Activated naive CD8-positive, alpha-beta T cell treated with anti-CD3 and anti-CD28 coated beads, Interleukin-2, amount 10 ng/mL, durations not matched to agents 7 days and 5 days (primary cell): Measurements from ENCODE around the gene PRPH2. TPM values are rescaled to one million over a fixed set of nuclear protein-coding genes. Genes with fewer than 3 reads are reported as not detected.
"Not testable (repeated sequence)": the region's sequence is repeated elsewhere in the genome, so short reads cannot be mapped to it uniquely, and the experiment has no call there.

Experiments used
- ATAC-seq: fragments of 150-1000 bp; cut with Tn5 transposase; one replicate; pipeline ENCODE4 v1.10.0; 2021; ENCODE audit warnings: low read depth, moderate library complexity
- POLR2A ChIA-PET: fragments of 350-600 bp; sonication (Branson Sonifier 250); formaldehyde crosslinking; loops from one replicate; lab custom pipeline; 2021; ENCODE audit warnings: antibody characterized with exemption; lab: Charles Lee
- DNase-seq: peaks from one replicate; pipeline ENCODE4 v3.0.0; 2021
- H3K27ac Mint-ChIP-seq: one replicate; pipeline ENCODE4 v1.8.0; 2022; ENCODE audit warnings: mild to moderate bottlenecking, mixed read lengths
- H3K27me3 Mint-ChIP-seq: one replicate; pipeline ENCODE4 v1.8.0; 2022; ENCODE audit warnings: mild to moderate bottlenecking, moderate library complexity, mixed read lengths
- H3K36me3 Mint-ChIP-seq: one replicate; pipeline ENCODE4 v1.8.0; 2021; ENCODE audit warnings: mild to moderate bottlenecking, mixed read lengths
- H3K4me1 Mint-ChIP-seq: one replicate; pipeline ENCODE4 v1.8.0; 2021; ENCODE audit warnings: mixed read lengths
- H3K4me3 Mint-ChIP-seq: one replicate; pipeline ENCODE4 v1.8.0; 2022; ENCODE audit warnings: mild to moderate bottlenecking, moderate library complexity, mixed read lengths
- H3K9me3 Mint-ChIP-seq: one replicate; pipeline ENCODE4 v1.8.0; 2021; ENCODE audit warnings: mixed read lengths
- total RNA-seq, 2 experiments: library from RNA; stranded (reverse); gene quantifications; one replicate each; pipeline ENCODE4 v1.2.3, GENCODE V29; 2021

The PRPH2 gene
- total RNA-seq, 2 experiments from 2014 or later, result 0.08 to 0.09 TPM

DNA sequence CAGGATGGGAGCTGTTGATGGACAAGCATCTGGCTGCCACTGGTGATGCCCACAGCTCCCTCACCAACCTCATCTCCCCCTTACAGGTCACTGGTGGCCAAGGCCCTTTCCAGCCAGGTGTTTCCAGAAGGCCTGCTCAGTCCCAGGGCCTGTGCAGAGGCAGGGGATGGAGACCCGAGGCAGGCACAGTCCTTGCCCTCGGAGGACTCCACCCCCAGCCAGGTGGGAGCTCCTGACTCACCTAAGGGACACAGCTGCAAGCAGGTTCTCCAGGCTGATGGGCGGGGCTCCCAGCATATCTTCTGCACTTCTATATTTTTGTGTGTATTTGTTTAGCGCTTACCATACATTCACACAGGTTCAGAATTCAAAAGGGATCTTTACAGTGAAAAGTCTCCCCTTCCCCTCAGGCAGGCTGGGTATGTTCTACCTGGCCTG lies 17.4 kb downstream of the PRPH2 start:
- peaks cover 1% of the 10 kb centered on the region for H3K27me3 Mint-ChIP-seq
- H3K9me3 Mint-ChIP-seq, result no peaks in the 10 kb centered on the region
- no peak overlapping the region for H3K27ac Mint-ChIP-seq
- DNase-seq (no peak), ATAC-seq (no peak)
- POLR2A ChIA-PET, result interaction anchor here (0.6 kb wide), 1 partner anchor 15 kb away, joined by 3 read pairs; no protein-coding TSS in a partner anchor
- no peaks in the 10 kb centered on the region for H3K36me3 Mint-ChIP-seq
- no peak overlapping the region for H3K4me3 Mint-ChIP-seq
- peaks cover 3% of the 10 kb centered on the region for H3K4me1 Mint-ChIP-seq

DNA sequence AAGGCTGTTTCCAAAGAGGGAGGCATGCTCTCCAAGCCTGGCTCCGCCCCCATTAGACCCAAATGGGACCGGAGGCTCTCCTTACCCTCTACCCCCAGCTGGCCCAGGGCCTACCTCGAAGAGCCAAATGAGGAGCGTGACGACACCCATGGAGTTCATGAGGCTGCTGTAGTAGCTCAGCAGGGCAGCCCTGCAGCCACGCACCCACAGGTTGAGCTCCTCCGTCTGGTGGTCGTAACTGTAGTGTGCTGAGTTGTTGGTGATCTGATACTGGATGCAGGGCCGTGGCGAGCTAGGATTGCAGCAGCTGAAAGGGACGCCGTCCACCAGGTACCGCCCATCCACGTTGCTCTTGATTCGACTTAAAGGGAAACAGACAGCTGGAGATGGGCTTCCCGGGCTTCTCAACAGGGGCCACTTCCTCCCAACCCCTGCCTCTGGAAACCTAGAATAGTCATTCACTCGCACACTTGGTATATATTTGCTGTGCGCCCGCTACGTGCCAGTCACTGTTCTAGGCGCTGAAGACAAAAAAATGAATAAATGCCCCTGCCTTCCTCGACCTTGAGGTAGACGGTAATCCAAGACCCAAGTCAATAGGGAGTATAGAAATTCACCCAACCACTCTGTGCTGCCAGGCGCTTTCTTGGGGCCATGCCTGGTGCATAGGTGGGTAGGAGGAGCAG lies 18.0 kb downstream of the PRPH2 start:
- H3K4me3 Mint-ChIP-seq, result no peak overlapping the region
- DNase-seq, result no peak
- no peaks in the 10 kb centered on the region for H3K9me3 Mint-ChIP-seq
- no peak overlapping the region for H3K27ac Mint-ChIP-seq
- H3K36me3 Mint-ChIP-seq, result no peaks in the 10 kb centered on the region
- peaks cover 1% of the 10 kb centered on the region for H3K27me3 Mint-ChIP-seq
- peaks cover 3% of the 10 kb centered on the region for H3K4me1 Mint-ChIP-seq
- ATAC-seq, result no peak
- POLR2A ChIA-PET, result interaction anchor here (0.6 kb wide), 1 partner anchor 15 kb away, joined by 3 read pairs; no protein-coding TSS in a partner anchor

DNA sequence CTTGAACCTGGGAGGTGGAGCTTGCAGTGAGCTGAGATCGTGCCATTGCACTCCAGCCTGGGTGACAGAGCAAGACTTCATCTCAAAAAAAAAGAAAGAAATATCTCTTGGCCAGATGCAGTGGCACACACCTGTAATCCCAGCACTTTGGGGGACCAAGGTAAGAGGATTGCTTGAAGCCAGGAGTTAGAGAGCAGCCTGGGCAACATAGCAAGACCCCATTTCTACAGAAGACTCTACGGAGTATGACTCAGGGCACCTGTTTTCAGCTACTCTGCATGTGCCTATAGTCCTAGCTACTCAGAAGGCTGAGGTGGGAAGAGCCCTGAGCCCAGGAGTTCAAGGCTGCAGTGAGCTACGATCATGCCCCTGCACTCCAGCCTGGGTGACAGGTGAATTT lies 19.6 kb downstream of the PRPH2 start:
- POLR2A ChIA-PET, result interaction anchor here (0.8 to 1.0 kb wide), 2 partner anchors 9 to 23 kb away, joined by 3 to 4 read pairs; no protein-coding TSS in a partner anchor
- not testable (repeated sequence) for ATAC-seq, H3K4me1 Mint-ChIP-seq, DNase-seq, H3K36me3 Mint-ChIP-seq, H3K9me3 Mint-ChIP-seq, H3K4me3 Mint-ChIP-seq, H3K27ac Mint-ChIP-seq, H3K27me3 Mint-ChIP-seq

DNA sequence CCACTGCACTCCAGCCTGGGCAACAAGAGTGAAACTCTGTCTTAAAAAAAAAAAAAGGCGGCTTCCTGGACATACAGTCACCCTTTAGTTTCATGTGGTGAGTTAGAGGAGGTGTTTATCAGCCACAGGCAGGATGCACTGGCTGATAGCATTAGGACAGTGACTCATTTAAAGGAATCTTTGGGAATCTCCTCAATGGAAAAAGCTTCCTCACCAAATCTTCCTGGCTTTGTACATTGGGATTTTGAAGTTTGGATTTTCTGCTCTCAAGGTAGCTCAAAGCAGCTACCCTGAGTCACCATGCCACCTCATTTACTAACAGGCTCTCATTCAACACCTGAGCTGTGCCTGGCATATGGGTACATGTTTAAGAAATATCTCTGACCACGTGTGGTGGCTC lies 20.2 kb downstream of the PRPH2 start:
- Mint-ChIP-seq H3K9me3 (no peaks in the 10 kb centered on the region), H3K4me3 (no peak overlapping the region), H3K36me3 (no peaks in the 10 kb centered on the region), H3K27ac (no peak overlapping the region), H3K4me1 (peaks cover 3% of the 10 kb centered on the region), H3K27me3 (no peaks in the 10 kb centered on the region)
- ATAC-seq (no peak), DNase-seq (no peak)
- POLR2A ChIA-PET, result interaction anchor here (1.0 kb wide), 1 partner anchor 9 kb away, joined by 3 read pairs; no protein-coding TSS in a partner anchor

DNA sequence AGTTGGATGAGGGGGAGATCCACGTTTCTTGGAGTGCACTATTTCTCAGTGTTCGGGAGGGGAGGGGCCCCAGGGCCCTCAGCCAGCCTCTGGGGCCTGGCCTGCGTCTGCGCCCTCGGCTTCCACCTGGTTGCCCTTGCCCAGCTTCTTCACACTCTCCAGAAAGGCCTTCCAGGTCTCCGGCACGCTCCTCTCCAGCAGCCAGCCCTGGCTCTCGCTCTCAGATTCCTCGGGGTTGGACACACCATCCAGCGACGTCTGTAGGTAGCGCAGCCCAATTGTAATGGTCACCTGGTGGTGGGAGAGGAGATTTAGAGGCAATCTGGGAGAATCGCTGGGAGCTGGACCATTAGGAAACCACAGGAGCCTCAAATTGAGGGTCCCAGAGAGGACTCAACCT lies 24.2 kb downstream of the PRPH2 start:
- Mint-ChIP-seq H3K4me3 (no peak overlapping the region), H3K27ac (no peak overlapping the region), H3K9me3 (no peaks in the 10 kb centered on the region), H3K4me1 (peaks cover 24% of the 10 kb centered on the region), H3K27me3 (no peaks in the 10 kb centered on the region), H3K36me3 (peaks cover 9% of the 10 kb centered on the region)
- ATAC-seq (no peak), DNase-seq (no peak)
- POLR2A ChIA-PET, result interaction anchor here (0.6 kb wide), 1 partner anchor 28 kb away, joined by 3 read pairs; no protein-coding TSS in a partner anchor

DNA sequence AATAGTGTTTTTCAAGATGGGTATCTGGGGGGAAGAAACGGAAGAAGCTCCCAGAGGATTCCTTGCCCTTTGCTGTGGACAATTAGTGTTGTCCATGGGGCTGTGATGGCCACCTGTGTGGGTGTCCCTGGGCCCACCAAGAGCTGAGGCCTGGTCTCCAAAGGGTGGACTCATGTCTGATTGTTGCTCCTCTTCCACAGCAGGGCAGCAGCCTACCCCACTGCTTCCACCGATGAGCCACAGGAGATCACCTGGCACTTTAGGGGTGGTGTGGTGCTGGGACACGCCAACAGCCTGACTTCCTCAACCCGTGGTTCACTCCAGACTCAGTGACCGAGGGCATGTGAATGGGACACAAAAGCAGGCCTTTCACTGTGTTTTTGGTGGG lies 25.1 kb downstream of the PRPH2 start:
- Mint-ChIP-seq H3K27ac (no peak overlapping the region), H3K9me3 (no peaks in the 10 kb centered on the region), H3K36me3 (peaks cover 13% of the 10 kb centered on the region), H3K4me3 (no peak overlapping the region), H3K4me1 (peaks cover 32% of the 10 kb centered on the region), H3K27me3 (no peaks in the 10 kb centered on the region)
- ATAC-seq (no peak), DNase-seq (no peak)
- POLR2A ChIA-PET, result no interaction called here

DNA sequence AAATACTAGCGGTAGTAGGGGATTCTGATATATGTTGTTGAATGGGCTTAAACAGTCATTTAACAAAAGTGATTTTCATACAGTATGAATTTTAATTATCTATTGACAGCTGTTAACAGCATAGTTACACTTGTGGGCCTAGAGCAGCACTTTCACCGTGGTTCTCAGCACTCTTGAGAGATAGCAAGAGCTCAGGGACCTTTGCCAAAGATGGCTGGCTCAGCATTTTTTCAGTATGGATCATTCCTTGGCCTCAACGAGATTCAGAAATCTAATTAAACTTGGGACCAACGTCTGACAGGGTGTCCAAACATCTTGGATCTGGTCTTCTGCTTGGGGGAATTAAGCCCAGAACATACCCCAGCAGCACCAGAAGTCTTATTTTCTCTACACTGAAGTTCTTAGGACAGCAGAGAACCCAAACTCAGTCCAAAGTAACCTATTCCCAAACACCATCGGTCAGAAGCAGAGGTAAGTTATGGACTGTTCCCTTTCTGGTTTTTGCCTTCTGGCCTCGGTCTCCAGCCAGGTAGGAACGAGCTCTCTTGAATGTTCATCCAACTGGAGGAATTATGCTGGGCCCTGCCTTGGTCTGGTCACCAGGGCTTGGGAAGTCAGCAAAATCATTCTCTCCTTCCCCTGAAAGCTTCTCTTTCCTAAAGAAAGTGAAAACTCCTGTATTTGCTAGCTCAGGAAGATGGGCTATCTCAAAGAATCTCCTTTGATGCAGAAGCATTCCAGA lies 25.7 kb downstream of the PRPH2 start:
- Mint-ChIP-seq H3K27me3 (no peaks in the 10 kb centered on the region), H3K4me3 (no peak overlapping the region), H3K9me3 (no peaks in the 10 kb centered on the region), H3K36me3 (peaks cover 13% of the 10 kb centered on the region), H3K27ac (no peak overlapping the region), H3K4me1 (peaks cover 31% of the 10 kb centered on the region)
- no peak for ATAC-seq
- POLR2A ChIA-PET, result no interaction called here
- DNase-seq, result no peak

DNA sequence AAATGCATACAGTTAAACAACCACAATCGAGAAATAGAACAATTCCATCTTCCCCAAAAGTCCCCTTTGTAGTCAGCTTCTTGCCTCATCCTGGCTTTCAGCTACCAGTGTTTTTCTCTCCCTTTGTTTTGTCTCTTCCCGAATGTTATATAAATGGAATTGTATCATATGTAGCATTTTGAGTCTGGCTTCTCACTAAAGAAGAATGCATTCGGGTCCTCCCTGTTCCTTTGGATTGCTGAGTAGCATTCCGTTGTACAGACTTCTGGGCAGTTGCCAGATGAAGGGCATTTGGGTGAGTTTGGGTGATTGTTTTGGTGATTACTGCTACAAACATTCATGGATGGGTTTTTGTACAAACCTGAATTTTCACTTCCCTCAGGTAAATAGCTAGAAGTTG lies 27.8 kb downstream of the PRPH2 start:
- ATAC-seq (no peak), DNase-seq (no peak)
- Mint-ChIP-seq H3K27ac (peak overlapping the region; percentile 83), H3K9me3 (no peaks in the 10 kb centered on the region), H3K27me3 (no peaks in the 10 kb centered on the region), H3K4me1 (peaks cover 39% of the 10 kb centered on the region), H3K4me3 (peak overlapping the region; percentile 9), H3K36me3 (peaks cover 22% of the 10 kb centered on the region)
- POLR2A ChIA-PET, result interaction anchor here (2.2 kb wide), 1 partner anchor 88 kb away, joined by 7 read pairs; the partner anchor contains the start of gene BICRAL

DNA sequence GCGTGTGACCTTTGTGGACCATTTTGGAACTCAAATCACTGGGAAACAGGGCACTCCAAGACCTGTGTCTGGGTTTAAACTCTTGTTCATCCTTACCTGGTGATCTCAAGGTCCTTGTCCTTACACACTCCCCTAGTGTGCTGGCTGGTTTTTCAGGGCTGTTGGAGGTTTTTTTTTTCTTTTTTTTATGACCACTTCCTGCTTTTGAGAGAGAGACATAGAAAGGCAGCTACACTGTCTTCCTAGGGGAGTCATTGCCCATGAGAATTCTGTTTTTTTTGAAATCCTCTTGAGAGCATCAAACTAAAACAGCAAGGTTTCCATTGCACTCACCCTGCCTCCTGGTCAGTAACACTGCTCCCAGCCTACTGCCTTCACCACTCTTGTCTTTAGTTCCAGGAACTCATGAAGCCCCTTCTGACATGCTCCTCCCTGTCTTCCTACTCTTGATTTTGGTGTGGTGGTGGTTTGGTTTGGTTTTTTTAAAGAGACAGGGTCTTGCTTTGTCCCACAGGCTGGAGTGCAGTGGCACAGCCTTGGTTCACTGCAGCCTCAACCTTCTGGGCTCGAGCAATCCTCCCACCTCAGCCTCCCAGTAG lies 28.6 kb downstream of the PRPH2 start:
- H3K4me1 Mint-ChIP-seq, result peaks cover 39% of the 10 kb centered on the region
- DNase-seq (peak; percentile 41), ATAC-seq (peak; percentile 86)
- peak overlapping the region; percentile 59 for H3K4me3 Mint-ChIP-seq
- H3K9me3 Mint-ChIP-seq, result no peaks in the 10 kb centered on the region
- POLR2A ChIA-PET, result interaction anchor here (1.0 to 2.2 kb wide), 4 partner anchors 8 to 89 kb away, joined by 3 to 17 read pairs (median 6); partner anchors contain the start of genes BICRAL and TBCC
- H3K27ac Mint-ChIP-seq, result peak overlapping the region; percentile 83
- H3K27me3 Mint-ChIP-seq, result no peaks in the 10 kb centered on the region
- peaks cover 22% of the 10 kb centered on the region for H3K36me3 Mint-ChIP-seq

DNA sequence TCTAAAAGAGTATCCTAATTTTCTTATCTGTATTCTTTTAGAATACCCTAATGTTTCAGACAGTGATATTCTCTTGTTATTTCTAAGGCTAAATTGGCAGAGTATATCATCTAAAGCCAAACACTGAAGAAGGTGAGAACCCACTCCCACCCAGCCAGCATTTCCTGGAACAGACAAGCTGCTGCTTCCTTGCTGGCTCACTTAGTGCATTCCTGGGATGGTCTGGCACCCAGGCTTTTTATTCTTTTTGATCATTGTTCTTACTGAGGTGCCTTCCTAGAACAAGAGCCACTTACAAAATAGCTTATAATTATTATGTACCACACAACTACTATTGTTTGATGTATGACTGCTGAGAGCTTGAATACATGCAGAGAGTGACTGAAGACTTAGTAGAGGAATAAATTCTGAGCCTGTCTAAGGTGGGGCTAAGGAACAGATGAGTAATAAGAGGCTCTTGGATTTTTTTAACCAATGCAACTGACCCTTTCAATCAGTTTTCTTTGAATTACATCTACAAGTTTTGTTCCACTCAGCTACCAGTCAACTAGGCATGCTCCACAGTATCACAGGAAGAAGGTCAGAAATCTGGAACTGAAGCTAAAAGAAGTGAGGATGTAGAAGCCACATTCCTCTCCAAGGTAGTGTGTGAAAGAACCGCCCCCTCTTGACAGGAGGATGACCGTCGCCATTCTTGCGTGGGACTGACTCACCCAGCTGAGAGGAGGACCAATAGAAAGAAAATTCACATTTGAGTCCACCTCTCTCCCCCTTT lies 30.1 kb downstream of the PRPH2 start:
- Mint-ChIP-seq H3K9me3 (no peaks in the 10 kb centered on the region), H3K27me3 (no peaks in the 10 kb centered on the region), H3K27ac (peak overlapping the region; percentile 83), H3K36me3 (peaks cover 30% of the 10 kb centered on the region), H3K4me3 (peak overlapping the region; percentile 59), H3K4me1 (peaks cover 39% of the 10 kb centered on the region)
- peak; percentile 43 for ATAC-seq
- POLR2A ChIA-PET, result interaction anchor here (1.8 to 2.2 kb wide), 3 partner anchors 34 to 90 kb away, joined by 7 to 17 read pairs (median 12); partner anchors contain the start of genes BICRAL and TBCC
- DNase-seq, result no peak

DNA sequence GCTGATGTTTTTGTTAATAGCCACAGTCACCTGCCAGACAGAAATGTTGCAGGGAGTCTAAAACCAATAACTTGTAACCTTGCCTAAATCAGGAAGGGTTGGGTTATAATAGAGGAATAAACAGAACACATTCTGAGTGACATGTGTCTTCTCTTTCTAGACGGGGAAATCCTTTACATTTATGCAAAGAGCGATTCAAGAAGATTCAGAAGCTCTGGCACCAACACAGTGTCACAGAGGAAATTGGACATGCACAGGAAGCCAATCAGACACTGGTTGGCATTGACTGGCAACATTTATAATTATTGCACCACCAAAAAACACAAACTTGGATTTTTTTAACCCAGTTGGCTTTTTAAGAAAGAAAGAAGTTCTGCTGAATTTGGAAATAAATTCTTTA lies 31.5 kb downstream of the PRPH2 start:
- peaks cover 36% of the 10 kb centered on the region for H3K36me3 Mint-ChIP-seq
- H3K4me1 Mint-ChIP-seq, result peaks cover 39% of the 10 kb centered on the region
- peak overlapping the region; percentile 82 for H3K27ac Mint-ChIP-seq
- POLR2A ChIA-PET, result interaction anchor here (0.6 kb wide), 1 partner anchor 80 kb away, joined by 5 read pairs; no protein-coding TSS in a partner anchor
- no peaks in the 10 kb centered on the region for H3K9me3 Mint-ChIP-seq
- no peak for ATAC-seq
- H3K4me3 Mint-ChIP-seq, result no peak overlapping the region
- no peaks in the 10 kb centered on the region for H3K27me3 Mint-ChIP-seq
- DNase-seq, result no peak

DNA sequence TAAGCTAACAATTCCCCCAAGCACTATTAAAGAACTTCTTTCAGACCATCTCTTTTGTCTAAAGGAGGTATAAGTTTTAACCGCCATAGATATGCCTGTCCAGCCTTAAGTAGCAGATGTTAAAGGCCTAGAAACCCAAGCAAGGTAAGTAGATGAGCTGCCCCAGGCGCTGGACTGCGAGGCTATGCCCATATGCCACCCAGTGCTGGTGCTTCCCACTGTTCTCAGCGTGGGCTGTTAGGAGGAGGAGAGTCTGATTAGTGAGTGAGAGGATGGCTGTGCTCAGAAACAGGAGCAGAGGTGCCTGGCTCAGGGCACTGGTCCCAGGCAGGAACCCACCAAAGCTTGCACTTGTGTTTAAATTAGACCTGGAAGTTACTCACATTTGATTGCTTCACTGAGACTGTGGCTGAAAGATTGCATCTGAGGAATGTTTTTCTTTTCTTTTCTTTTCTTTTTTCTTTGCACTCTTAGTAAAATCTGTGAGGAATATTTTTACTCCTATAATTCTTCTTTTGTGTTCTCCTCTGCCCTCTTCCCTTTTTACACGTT lies 32.2 kb downstream of the PRPH2 start:
- H3K4me3 Mint-ChIP-seq, result no peak overlapping the region
- no peak for ATAC-seq

More for the DNA sequence above, 32.2 kb downstream of the PRPH2 start:
- peaks cover 41% of the 10 kb centered on the region for H3K36me3 Mint-ChIP-seq
- H3K4me1 Mint-ChIP-seq, result peaks cover 39% of the 10 kb centered on the region
- H3K27ac Mint-ChIP-seq, result peak overlapping the region; percentile 82
- no peak for DNase-seq
- POLR2A ChIA-PET, result interaction anchor here (0.6 kb wide), 1 partner anchor 80 kb away, joined by 5 read pairs; no protein-coding TSS in a partner anchor
- no peaks in the 10 kb centered on the region for H3K27me3 Mint-ChIP-seq
- no peaks in the 10 kb centered on the region for H3K9me3 Mint-ChIP-seq
